ENCODE data around the gene TMEM182.

Gene TMEM182, protein sequence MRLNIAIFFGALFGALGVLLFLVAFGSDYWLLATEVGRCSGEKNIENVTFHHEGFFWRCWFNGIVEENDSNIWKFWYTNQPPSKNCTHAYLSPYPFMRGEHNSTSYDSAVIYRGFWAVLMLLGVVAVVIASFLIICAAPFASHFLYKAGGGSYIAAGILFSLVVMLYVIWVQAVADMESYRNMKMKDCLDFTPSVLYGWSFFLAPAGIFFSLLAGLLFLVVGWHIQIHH
- 1.9 to 2.6 reads per million in 2 donors for total RNA-seq

DNA sequence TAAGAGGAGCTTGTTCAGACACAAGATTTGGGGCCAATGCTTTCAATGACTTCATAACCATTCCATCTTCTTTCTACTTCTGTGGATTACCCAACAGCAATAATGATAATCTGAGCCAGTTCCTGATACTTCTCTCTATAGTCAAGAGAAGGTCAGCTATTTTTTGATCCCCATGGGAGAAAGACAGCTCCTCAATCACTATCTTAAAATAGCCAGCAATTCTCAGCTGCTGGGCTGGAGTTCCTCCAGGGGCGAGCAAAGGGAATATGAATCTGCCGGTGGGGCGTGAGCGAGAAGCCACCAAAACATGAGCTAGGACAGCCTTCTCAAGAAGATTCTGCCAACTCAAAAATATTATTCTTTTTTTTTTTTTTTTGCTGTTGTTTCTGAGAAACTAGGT is at the start of gene TMEM182:
TMEM182 (plus strand) TSS at position 269 of the 400 bp plus-strand sequence. CDS start 187 bp downstream, outside the sequence.
- DNase-seq, result no peak

DNA sequence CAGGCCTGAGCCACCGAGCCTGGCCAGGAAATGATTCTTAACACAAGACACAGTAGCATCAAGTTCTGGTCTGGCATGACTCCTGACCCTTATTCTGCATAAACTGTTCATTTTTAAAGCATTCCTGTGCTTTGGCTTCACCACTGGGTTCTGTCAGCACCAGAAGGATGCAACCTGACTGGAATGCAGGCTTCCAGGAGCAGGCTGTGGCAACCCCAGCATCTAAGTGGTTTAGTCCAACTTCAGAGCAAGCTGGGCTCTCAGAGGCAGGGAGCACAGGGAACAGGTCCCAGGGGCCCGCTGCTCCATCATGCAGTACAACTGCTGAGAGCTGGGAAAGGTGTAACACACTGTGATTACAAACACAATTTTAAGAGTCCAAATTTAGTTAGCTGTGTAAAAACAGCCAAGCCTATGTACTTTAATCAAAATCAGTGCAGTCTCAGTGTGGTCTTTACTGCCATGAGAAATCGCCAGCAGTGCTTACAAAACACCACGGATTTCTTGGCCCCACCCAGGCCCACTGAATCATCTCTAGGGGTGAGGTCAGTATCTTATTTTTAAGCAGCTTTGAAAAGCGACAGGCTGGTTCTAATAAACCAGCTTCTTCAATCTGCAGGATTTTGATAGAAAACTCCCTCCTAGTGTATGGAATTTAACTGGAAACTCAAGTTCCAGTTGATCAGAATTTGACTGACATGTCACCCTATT is 44.4 kb upstream of the TMEM182 start:
- DNase-seq, result no peak

DNA sequence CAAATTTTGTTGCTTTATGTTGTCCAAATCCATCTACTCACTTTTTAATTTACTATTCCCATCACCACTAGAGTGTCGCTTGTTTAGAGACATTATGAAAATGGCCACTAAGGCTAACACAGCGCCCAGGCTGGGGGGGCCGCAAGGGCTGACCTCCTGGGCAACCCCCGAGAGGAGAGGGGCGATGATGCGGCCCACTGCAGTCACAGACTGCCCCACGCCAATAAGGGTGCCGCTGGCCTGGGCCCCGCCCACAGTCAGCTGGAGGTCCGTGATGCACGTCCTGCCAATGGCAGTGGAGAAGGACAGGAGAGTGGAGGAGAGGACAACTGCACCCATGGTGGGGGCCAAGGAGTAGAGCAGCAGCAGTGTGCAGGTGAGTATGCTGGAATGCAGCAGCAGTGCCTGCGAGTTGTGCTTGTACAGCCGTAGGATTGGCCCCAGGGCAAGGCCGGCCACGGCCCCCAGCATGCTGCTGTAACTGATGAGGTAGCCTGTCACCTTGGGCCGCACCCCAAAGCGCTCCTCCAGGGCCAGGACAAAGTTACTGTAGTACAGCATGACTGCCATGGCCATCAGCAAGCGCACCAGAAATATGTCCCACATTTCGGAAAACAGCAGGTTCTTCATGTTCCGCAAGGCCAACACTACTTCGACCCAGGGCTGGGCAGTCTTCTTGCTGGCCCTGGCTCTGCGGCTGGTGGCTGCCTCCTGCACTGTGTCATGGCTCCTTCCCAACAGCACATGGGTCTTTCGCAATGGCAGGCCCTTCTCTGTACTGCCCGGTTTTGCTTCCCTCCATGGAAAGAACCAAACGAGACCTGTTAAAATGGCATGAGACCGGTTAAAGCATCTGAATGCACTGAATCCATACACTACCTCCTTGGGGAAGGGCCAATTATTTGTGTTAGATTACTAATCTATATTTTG is 43.2 kb upstream of the TMEM182 start:
- no peak for DNase-seq

DNA sequence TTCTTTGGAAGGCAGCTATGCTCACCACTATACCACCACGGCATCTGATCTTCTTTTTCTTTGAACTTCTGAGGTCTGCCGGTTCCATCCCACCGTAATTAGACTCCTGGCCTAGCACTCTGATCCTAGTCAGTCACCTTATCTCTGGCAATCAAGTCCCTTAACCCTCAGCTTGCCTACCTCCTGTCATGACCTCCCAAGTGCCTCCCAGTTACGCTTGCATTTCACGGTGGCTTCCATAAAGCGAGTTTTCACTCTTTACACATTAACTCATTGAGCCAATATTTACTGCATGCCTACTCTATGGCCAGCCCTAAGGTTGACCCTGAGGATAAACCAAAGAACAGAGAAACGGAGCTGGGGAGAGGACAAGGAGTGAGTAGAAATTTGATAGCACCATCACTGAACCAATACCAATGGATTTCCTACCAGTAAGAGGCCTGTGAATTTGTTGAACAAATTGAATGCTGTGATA is 37.8 kb upstream of the TMEM182 start:
- no peak for DNase-seq

DNA sequence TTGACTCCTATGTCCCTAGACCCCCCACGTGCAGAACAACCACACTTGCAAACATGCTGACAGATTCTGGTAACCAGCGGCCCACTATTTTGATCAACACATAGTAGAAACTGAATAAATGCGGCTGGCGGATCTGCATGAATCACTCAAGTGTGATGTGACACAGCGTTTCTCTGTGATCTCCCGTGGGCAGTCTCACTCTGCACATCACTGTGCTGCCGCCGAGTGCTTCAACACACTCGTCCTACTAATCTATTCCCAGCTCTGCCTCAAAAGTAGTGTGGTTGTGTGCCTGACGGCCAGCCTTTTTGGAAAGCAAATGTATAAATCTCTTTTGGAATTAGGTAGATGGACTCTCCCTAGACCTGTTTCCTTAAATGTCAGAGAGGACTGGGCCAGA is 37.3 kb upstream of the TMEM182 start:
- no peak for DNase-seq

DNA sequence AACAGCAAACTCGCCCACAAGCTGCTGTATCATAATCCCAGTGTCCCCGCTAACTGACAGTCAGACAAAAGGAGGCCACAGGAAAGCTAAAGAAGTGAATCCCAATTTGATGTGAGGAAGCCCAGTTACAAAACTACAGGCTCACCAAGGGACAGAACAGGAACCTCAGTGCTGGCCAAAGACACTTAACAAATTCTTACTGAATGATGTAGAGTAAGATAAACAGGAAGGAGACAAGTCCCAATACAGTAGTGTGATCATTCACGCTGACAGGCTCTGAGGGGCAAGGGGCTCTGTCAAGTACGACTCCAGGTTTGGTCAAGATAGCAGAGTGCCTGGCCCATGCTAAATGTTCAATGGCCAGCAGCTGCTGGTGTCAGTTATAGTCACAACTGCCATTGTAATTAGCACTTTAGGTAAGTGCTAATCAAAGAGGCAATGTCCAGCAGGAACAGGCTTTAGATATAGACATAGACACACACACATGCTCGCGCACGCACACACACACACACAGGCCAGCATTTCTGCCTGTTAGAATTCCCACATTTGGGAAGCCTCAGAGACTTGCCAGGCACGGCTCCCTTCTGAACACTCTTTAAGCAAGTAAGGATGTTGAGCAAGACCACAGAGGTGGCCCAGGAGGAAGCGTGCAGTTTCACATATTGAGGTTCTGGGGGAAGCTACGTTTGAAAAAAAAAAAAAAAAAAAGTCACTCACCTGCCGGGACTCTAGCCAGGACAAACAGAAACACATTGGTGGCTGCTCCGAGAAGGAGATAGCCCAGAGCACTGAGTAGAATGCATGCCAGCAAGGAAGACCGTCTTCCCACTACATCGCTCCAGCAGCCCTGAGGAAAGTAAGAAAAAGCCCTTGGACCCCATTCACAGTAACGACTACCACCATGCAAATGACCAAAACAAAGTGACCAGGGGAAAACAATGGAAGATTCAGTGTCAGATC is 35.4 kb upstream of the TMEM182 start:
- no peak for DNase-seq

DNA sequence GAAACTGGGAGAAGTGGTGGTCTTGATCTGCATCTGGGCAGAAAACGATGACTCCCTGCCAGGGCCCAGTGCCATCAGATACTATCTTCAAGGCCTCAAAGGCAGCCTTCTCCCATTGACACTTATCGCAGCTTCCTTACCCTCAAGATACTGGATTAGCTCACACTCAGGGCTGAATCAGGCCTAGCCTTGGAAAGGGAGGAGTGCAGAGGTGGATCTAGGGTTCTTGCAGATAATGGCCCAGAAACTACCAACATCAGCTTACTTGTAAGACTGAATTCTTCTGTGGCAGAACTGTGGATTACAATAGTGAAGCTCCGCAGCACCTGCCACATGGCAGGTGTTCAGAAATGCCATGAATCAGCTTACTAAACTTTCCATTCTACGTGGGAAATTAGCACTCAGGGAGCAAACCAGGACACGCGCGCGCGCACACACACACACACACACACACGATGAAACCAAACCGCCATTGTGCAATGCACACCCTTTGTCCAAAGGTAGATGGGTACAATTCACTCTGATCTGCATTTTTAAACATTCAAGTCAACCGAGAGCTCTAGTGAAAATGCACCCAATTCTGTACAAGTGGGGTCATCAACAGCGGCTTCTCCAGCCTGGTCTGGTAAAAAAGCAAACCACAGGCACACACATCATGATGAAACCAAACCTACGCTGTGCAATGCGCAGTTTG is 26.3 kb upstream of the TMEM182 start:
- no peak for DNase-seq

DNA sequence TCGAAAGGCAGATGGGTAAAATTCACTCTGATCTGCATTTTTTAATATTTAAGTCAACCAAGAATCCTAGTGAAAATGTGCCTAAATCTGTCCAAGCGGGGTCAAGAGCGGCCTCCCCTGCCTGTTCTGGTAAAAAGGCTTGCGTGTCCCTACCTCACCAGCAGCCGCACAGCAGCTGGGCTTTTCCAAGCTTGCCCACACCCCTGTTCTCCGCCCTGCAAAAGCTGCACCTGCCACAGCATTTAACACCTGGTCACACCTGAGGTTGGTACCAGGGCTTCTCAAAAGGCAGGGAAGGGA is 25.8 kb upstream of the TMEM182 start:
- no peak for DNase-seq

DNA sequence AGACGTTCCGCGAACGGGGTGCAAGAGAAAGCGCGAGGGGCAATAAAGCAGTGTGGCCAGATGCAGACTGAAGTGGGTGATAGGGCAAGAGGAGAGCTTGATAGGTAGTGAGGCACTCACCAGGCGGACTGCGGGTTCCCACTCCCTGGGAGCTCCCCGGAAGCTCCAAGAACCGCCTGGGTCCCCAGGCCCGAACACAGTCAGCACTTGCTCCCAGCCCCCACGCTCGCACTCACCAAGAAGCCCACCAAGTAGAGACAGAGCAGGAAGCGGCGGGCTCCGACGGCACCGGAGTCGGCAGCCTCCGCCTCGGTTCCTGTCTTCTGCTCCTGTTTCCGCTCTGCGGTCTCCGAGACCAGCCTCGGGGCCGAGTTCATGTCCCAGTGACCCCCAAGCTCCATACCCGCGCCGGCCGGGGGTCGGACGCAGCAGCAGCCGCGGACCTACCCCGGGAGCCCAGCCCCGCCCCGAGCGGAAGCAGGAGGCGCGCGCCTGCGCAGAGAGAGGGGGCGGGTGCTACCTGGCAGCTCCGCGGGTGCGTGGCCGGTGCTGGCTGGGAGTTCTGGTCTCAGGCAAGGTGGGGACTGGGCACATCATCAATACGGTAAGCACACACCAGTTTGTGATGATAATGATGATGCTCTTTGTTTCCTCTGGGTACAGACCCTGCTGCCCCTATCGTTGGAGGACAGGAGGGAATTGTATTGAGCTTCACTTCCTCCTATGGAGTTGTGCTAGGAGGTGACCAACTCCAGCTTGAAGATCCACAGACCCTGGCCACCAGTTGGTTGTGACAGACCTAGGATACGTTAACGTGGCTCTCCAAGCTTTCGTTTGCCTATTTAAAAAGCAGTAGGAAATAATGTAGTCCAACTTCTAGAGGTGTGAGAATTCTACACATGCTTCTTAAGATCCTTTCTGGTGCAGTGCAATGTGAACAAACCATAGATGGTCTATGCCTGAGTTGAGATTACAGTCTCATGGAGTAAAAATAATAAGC is 25.1 kb upstream of the TMEM182 start:
- peak; percentile 77 for DNase-seq

DNA sequence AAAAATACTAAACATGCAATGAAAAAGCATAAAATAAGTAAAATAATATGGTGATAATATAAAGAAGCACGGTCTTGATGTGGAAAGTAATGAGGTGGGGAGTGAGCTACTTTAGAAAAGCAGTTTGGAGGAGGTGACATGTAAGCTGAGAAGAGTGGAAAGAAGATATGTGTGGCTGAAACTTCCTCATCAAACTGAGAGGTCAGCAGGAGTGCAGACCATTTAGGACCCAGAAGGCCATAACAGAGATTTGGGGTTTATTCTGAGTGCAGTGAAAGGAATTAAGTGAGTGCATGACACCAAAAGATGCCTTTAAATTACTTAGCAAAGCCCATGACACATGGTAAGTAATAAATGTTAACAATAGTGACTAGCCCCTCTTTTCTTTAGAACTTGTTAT is 24.4 kb upstream of the TMEM182 start:
- no peak for DNase-seq

DNA sequence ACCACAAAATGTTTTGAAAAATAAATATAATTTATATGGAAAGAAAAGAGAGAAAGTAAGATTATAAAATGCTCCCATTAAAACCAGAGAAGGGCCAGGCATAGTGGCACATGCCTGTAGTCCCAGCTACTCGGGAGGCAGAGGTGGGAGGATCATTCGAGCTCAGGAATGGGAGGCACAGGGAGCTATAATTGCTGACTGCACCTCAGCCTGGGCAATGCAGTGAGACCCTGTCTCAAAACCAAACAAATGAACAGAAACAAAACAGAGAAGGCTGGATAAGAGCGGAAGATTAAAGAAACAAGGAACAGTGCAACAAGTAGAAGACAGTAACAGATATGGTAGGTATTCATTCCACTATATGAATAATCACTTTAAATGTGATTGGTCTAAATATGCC is 18.6 kb upstream of the TMEM182 start:
- no peak for DNase-seq

DNA sequence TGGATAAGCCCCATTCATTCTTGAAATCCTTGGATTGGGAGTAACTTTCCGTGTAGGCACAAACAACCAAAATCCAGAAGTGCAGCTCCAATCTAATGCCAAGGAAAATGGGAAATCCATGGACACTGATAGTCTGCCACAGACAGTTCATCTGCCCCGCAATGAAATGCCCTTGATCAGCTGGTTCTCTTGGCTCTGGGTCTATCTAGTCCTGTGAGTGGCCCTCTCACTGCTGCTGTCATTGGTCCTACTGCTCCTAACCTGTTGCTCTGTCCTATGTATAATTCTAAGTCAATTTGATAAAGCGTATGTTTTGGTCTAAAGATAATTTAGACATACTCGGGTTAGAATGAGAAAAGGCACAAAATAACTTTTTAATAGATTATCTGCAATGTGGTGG is 13.7 kb upstream of the TMEM182 start:
- DNase-seq, result no peak

DNA sequence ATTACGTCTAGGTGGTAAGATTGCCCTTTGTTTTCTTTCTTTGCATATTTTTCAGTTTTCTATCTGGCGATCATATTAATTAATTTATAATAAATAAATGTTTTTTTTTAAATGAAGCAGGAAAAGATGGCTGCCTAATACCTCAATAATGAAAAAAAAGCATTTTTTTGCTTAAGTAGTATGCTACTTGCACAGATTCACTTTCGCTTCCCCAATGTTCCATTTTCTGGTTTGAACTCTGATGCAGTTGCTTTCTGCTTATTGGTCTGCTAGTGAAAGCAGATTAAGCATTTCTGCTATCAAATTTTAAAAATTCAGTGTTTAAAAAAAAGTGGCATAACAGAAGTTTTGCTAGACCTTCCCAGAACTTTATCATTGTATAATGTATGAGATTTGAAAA is 11.9 kb upstream of the TMEM182 start:
- no peak for DNase-seq

DNA sequence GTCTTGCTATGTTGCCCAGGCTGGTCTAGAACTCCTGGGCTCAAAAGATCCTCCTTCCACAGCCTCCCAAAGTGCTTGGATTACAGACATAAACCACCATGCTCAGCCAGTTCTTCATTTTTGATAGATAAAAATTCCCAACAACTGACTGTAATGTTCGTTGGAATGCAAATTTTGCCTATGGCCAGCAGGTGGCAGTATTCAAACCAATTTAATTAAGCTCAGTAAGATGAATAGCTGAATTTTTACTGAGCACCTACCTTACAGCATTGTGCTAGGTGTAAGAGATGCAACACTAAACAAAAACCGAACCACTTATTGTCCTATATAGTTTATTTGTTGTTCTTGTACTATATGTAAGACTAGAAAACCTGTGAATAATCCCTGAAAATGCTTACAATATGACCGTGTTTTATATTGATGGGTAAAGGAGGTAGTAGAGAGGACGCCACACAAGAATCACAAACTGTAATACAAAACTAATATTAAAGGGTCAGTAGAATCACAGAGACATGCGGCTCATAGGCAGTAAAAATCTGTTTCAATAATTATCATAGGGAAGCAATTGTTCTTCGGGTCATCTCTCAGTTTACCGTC is 8.2 kb upstream of the TMEM182 start:
- DNase-seq, result no peak

DNA sequence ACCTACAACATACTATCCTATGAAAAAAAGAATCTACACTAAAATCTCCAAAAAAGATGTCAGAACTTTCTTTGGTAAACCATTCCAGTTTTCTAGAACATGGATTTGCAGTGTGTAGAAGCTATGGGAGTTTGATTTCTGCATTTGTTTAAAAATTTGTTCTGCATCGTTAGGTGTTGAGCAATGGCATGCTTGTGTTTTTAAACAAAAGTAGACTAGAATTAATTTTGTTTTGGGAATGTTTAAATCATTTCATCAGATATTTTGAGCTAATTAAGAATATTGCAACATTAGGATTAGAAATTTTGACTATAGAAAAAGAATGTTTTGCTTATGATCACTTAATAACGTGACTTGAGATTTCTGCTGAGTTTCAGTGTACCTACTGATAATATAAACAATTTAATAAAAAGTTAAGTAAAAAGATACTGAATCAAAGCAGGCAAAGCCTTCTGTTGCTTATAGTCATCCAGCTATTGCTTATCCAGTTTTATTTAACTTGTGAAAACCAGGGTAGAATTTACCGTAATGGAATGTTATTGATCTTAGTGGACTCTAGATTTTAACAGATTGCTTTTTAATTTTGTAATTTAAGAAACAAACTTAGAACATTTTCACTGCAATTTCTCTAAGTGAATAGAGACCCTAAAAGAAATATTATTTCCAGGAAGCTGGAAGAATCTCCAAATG is 7.2 kb upstream of the TMEM182 start:
- no peak for DNase-seq

DNA sequence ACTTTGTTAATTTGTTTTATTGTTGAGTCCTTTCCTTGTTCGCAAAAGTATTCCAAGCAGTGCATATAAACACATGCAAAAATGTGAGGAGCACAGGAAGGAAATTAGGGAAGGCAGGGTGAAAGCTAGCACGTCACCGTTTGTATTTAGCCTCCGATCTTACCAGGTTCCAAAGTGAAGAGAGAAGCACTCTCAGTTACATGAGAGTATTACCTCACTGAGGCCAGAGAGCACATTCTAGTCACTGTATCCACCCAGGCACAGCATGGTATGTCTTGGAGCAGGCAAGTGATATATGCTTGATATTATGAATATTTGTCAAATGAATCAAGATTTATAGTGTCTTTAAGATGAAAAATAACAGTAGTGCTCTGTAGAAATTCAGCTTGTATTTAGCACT is 6.5 kb upstream of the TMEM182 start:
- no peak for DNase-seq

DNA sequence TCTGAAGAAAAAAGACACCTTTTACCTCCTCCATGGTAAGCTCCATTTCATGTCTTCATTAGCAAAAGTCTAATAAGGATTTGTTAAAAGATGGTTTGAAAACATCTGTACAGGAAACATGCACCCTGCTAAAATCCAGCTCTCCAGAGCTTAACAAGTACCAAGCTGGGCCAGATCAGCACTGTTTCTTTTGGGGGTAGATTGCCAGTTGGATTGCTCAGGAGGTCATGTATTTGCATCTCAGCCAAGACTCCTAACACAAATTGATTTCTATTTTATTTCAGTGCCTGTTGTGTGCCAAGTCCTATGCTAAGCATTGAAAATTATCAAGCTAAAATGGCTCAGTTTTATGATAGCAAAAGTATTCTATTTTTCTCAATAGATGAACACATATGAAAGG is 3.4 kb upstream of the TMEM182 start:
- DNase-seq, result no peak

DNA sequence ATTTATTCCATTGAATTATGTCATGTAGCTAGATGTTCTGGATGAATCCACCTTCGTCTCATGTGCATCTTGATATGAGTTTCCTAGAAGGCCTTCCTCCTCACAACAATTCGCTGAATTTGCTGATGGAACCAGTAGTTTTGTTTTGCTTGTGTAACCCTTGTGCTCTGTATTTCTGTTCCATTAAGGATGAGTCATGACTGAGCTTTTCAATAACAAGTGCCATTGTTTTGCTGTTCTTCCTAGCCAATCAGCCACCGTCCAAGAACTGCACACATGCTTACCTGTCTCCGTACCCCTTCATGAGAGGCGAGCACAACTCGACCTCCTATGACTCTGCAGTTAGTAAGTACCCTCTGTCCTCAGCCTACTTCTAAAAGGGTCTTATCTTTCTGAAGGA is 2.3 kb downstream of the TMEM182 start:
- DNase-seq, result no peak

DNA sequence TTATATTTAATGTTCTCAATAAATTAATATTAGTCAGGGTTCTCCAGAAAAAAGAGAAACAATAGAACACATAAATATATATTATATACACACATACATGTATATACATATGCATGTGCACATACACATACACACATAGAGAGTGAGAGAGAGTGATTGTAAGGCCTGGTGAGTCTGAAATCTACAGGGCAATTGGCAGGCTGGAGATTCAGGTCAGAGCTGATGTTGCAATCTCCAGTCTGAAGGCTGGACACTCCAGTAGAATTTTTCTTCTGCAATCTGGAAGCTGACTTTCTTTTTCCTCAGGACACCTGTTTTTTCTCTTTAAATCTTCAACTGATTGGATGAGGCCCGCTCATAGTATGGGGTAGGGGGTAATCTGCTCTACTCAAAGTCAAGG is 3.2 kb downstream of the TMEM182 start:
- DNase-seq, result no peak
